ENCODE results near the gene KIAA1217. TPM values are rescaled to one million over a fixed set of nuclear protein-coding genes. Genes with fewer than 3 reads are reported as not detected.

Gene KIAA1217
- total RNA-seq, 1 experiment from 2014 or later, result 171 TPM

GRCh38 chr10:24197263-24197662 lies 11.7 kb upstream of the KIAA1217 start:
- POLR2A ChIA-PET, result no interaction called here
- TF ChIP-seq, protein P1, sequence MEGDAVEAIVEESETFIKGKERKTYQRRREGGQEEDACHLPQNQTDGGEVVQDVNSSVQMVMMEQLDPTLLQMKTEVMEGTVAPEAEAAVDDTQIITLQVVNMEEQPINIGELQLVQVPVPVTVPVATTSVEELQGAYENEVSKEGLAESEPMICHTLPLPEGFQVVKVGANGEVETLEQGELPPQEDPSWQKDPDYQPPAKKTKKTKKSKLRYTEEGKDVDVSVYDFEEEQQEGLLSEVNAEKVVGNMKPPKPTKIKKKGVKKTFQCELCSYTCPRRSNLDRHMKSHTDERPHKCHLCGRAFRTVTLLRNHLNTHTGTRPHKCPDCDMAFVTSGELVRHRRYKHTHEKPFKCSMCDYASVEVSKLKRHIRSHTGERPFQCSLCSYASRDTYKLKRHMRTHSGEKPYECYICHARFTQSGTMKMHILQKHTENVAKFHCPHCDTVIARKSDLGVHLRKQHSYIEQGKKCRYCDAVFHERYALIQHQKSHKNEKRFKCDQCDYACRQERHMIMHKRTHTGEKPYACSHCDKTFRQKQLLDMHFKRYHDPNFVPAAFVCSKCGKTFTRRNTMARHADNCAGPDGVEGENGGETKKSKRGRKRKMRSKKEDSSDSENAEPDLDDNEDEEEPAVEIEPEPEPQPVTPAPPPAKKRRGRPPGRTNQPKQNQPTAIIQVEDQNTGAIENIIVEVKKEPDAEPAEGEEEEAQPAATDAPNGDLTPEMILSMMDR (IDR thresholded peaks at IDR 0.05; ENCODE audit: insufficient read depth in 1 of 2, low read depth in 1 of 2, low read length in 1 of 2, severe bottlenecking in 1 of 2, unreplicated experiment in 1 of 2), result no peak
- Mint-ChIP-seq H3K27me3 (ENCODE audit: insufficient read depth, unreplicated experiment) (no peaks in the 10 kb centered on the region), H3K36me3 (ENCODE audit: insufficient read depth, unreplicated experiment) (no peaks in the 10 kb centered on the region), H3K9me3 (ENCODE audit: unreplicated experiment) (no peaks in the 10 kb centered on the region), H3K4me3 (ENCODE audit: unreplicated experiment) (no peak overlapping the region), H3K27ac (ENCODE audit: unreplicated experiment) (no peak overlapping the region), H3K4me1 (ENCODE audit: low read depth, unreplicated experiment) (peaks cover 5% of the 10 kb centered on the region)
- DNase-seq, result no peak
- no TSS peak for BruUV-seq (replicated peaks)
- H3K36me3 ChIP-seq (ENCODE audit: control insufficient read depth, insufficient read depth, low read length), result no peaks in the 10 kb centered on the region
- peaks cover 14% of the 10 kb centered on the region for H3K4me1 ChIP-seq
- H3K4me3 ChIP-seq (ENCODE audit: low read depth, low read length), result no peak overlapping the region
- no peaks in the 10 kb centered on the region for H3K9me3 ChIP-seq
- no peaks in the 10 kb centered on the region for H3K27me3 ChIP-seq (replicated peaks; ENCODE audit: control insufficient read depth, insufficient read depth, low read length)
- CTCF ChIA-PET, result interaction anchor here (1.1 kb wide), 1 partner anchor 203 kb away, joined by 6 read pairs; no protein-coding TSS in a partner anchor
- intact Hi-C loops (cut with micrococcal nuclease; ENCODE audit: unreplicated experiment), result loop anchor here (5.0 kb wide), 1 partner anchor 305 kb away; no protein-coding TSS in a partner anchor

- Mint-ChIP-seq H3K9me3 (ENCODE audit: unreplicated experiment) (no peaks in the 10 kb centered on the region), H3K4me3 (ENCODE audit: unreplicated experiment) (no peak overlapping the region), H3K27me3 (ENCODE audit: insufficient read depth, unreplicated experiment) (no peaks in the 10 kb centered on the region), H3K36me3 (ENCODE audit: insufficient read depth, unreplicated experiment) (no peaks in the 10 kb centered on the region), H3K27ac (ENCODE audit: unreplicated experiment) (peak overlapping the region; percentile 28), H3K4me1 (ENCODE audit: low read depth, unreplicated experiment) (peaks cover 28% of the 10 kb centered on the region)
- Histone ChIP-seq H3K36me3 (ENCODE audit: control insufficient read depth, insufficient read depth, low read length) (no peaks in the 10 kb centered on the region), H3K9me3 (no peaks in the 10 kb centered on the region; the same call in 1 of the 2 replicates), H3K27me3 (replicated peaks; ENCODE audit: control insufficient read depth, insufficient read depth, low read length) (no peaks in the 10 kb centered on the region), H3K4me1 (peaks cover 21% of the 10 kb centered on the region), H3K4me3 (ENCODE audit: low read depth, low read length) (no peak overlapping the region)
- TF ChIP-seq, protein P1 (IDR thresholded peaks at IDR 0.05; ENCODE audit: insufficient read depth in 1 of 2, low read depth in 1 of 2, low read length in 1 of 2, severe bottlenecking in 1 of 2, unreplicated experiment in 1 of 2), result no peak
- CTCF ChIA-PET, result interaction anchor here (0.5 to 1.7 kb wide), 5 partner anchors 38 to 316 kb away, joined by 3 to 4 read pairs (median 3); no protein-coding TSS in a partner anchor
- POLR2A ChIA-PET, result interaction anchor here (0.5 to 1.0 kb wide), 3 partner anchors 13 to 49 kb away, joined by 3 to 8 read pairs (median 4); no protein-coding TSS in a partner anchor
- no TSS peak for BruUV-seq (replicated peaks)
- no peak for DNase-seq
- intact Hi-C loops (cut with micrococcal nuclease; ENCODE audit: unreplicated experiment), result no loop called here
These were observed 7.3 kb upstream of the KIAA1217 start for GRCh38 chr10:24201503-24202180.

DNA sequence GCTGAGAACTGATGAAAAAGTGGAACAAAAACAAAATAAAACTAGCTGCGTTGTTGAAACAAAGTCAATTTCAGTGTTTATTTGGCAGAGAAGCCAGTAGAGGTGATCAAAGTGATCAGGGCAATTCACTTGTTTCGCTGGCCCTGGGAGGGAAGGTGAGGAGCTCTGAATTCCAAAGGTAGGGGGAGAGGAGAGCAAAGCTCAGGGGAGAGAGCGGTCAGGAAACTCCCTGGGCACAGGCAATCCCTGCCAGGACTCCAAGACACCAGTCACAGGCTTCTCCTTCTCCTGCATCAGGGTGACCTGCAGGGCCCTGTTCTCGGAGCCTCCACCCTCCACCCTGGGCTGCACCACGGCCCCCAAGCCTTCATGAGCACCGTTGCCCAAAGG lies 6.8 kb upstream of the KIAA1217 start:
- Mint-ChIP-seq H3K4me3 (ENCODE audit: unreplicated experiment) (no peak overlapping the region), H3K36me3 (ENCODE audit: insufficient read depth, unreplicated experiment) (no peaks in the 10 kb centered on the region), H3K27me3 (ENCODE audit: insufficient read depth, unreplicated experiment) (no peaks in the 10 kb centered on the region), H3K27ac (ENCODE audit: unreplicated experiment) (peak overlapping the region; percentile 28), H3K4me1 (ENCODE audit: low read depth, unreplicated experiment) (peaks cover 33% of the 10 kb centered on the region), H3K9me3 (ENCODE audit: unreplicated experiment) (no peaks in the 10 kb centered on the region)
- ChIA-PET POLR2A (interaction anchor here (0.5 to 1.0 kb wide), 3 partner anchors 13 to 49 kb away, joined by 3 to 8 read pairs (median 4); no protein-coding TSS in a partner anchor), CTCF (interaction anchor here (0.5 to 1.7 kb wide), 5 partner anchors 37 to 315 kb away, joined by 3 to 4 read pairs (median 3); no protein-coding TSS in a partner anchor)
- BruUV-seq (replicated peaks), result no TSS peak
- TF ChIP-seq, protein P1 (IDR thresholded peaks at IDR 0.05; ENCODE audit: insufficient read depth in 1 of 2, low read depth in 1 of 2, low read length in 1 of 2, severe bottlenecking in 1 of 2, unreplicated experiment in 1 of 2), result no peak
- H3K36me3 ChIP-seq (ENCODE audit: control insufficient read depth, insufficient read depth, low read length), result no peaks in the 10 kb centered on the region
- H3K27me3 ChIP-seq (replicated peaks; ENCODE audit: control insufficient read depth, insufficient read depth, low read length), result no peaks in the 10 kb centered on the region
- intact Hi-C loops (cut with micrococcal nuclease; ENCODE audit: unreplicated experiment), result no loop called here
- no peaks in the 10 kb centered on the region; the same call in 1 of the 2 replicates for H3K9me3 ChIP-seq
- peak; percentile 51 to 62 for DNase-seq
- H3K4me1 ChIP-seq, result peaks cover 26% of the 10 kb centered on the region
- H3K4me3 ChIP-seq (ENCODE audit: low read depth, low read length), result no peak overlapping the region

Measured in Caco-2 (cell line).